GM18861 (cell line): ENCODE measurements around the gene NXPH2.
"Not testable (repeated sequence)": the region's sequence is repeated elsewhere in the genome, so short reads cannot be mapped to it uniquely, and the experiment has no call there.

ENCODE experiments used
- ATAC-seq: cut with Tn5 transposase; IDR thresholded peaks from one replicate; pipeline ENCODE4 v1.9.1; 2021; ENCODE audit not compliant: unreplicated experiment

Gene NXPH2

GRCh38 chr2:138712212-138712979 lies 67.8 kb downstream of the NXPH2 start:
- ATAC-seq: peak; percentile 94

GRCh38 chr2:138711812-138712211 lies 68.4 kb downstream of the NXPH2 start:
- peak; percentile 55 for ATAC-seq

DNA sequence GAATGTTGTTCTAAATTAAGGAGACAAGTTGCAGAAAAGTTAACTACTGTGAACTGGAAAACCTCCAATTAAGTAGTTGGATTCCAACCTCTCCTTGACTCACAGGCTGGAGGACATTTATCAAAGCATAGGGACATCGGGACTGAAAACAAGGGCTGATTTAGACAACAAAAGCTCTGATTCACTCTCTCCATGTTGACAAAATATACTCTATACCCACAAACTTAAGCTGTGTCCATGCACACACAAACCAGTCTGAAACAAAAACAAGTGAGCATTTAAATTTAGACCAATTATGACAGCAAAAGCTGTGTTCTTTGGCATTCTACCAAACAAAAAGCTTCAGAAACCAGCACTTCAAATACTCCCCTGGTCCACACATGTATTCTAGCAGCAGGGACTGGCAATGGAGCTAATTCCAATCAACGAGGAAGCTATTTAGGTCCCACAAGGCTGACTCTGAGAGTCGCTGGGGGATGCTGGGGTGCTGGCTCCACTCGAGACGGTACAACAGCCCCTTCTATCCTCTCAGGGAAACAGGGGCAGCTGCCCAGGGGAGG lies 71.4 kb downstream of the NXPH2 start:
- no peak for ATAC-seq

DNA sequence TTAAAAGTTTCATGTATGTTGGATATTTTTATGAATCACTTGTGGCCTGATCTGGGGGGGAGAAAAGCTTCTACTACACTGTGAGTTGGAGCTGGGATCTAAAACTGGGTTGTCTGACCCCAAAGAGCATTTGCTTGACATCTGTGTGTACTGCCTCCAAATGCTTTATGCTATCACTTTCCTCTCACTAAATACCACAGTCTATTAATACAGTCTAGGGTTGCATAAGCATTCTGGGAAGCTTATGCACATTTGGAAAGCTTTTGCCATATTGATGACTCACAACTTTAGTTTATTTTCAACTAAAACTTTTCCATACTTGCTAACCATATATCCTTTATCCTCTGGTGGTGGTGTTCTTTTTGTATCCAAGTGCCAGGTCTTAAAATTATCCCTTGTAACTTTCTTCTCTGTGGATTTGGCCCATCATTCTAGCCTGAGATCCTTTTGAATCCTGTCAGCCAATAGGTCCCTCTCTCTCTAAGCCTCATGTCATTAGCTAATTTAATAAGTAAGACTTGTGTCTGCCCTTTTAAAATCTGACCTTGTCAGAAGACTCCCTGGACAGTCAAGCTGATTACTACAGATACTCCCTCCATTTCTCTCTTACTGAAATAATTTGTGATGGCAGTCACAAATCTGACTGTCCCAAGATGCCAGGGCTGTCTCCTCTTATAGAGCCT lies 72.7 kb downstream of the NXPH2 start:
- no peak for ATAC-seq

- ATAC-seq: no peak
Observed at GRCh38 chr2:138703242-138703641, 76.9 kb downstream of the NXPH2 start.

DNA sequence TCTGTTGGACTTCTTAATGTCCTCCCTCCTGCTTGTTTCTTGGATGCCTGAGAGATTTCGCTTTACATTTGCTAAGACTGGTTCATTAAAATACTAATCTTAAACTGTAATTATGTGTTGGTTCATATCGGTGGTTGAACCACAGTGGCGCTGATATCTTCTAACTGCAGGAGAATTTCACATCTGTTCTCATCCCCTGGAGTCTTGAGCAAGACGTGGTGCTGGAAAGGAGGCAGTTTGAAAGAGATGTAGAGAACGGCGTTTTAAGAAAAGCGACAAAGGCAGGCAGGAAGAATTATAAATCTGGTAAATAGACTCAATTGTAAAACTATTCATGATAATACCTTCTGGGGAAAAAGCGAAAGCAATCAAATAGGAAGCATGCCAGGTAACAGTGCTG lies 79.5 kb downstream of the NXPH2 start:
- ATAC-seq: no peak

GRCh38 chr2:138699421-138699820 lies 80.8 kb downstream of the NXPH2 start:
- ATAC-seq: no peak

- no peak for ATAC-seq
Observed at GRCh38 chr2:138698428-138698827, 81.8 kb downstream of the NXPH2 start.

DNA sequence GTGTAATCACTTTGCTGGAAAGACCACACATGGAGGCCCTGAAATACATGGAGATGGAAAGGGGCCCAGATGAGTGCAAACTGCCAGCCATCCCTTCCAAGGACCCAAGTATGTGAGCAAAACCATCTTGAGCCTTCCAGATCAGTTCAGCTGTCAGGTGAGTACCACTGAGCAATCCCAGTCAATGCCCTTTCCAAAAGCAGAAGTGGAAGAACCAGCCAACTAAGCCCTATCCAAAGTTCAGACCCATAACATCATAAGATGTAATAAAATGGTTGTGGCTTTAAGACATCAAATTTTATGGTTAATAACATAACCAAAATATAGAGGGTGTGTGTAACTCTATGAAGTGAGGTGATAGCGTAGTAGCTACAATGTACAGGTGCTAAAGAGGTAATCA lies 88.5 kb downstream of the NXPH2 start:
- ATAC-seq: no peak

DNA sequence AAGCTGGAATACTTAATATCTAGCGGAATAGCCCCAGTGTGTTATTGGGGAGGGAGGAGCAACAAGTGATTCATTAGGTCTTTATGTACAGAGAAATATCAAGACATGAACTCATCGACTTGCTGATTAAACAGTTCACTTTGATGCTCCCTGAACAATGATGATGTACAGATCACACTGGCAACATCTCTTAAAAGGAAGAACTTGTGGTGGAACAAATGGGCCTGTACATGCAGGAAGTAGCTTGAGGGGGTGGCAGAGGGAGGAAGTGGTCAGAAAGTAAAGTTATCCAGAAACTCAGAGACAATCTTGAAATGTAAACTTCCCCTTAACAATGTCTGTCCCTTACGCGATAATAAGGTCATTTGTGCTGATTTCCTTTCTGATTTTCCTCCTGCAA lies 90.5 kb downstream of the NXPH2 start:
- peak; percentile 91 for ATAC-seq

- ATAC-seq: no peak
Observed at GRCh38 chr2:138682163-138682562, 98.0 kb downstream of the NXPH2 start.

GRCh38 chr2:138677221-138677620 lies 103.0 kb downstream of the NXPH2 start:
- no peak for ATAC-seq

- ATAC-seq: no peak
Observed at GRCh38 chr2:138676619-138677021, 103.6 kb downstream of the NXPH2 start.

DNA sequence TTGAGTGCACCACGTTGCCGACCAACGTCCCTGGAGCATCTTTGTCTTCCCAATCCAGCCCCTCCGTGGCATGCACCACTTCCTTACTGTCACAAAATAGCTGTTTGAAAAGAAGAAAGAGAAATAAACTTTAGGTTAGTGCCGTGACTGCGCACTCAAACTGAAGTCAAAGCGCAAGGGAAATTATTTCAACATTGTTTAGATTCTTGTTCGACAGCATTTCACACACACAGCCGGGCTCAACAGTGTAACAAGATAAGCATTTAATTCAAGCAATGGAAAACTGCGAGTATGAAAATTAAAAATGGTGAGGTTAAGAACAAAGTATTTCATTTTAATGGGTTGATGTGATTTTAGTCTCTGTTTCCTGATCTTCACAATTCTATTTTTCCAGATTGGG lies 108.6 kb downstream of the NXPH2 start:
- no peak for ATAC-seq

- ATAC-seq: no peak
Observed at GRCh38 chr2:138670734-138671133, 109.5 kb downstream of the NXPH2 start.

- ATAC-seq: no peak
Observed at GRCh38 chr2:138665937-138666336, 114.3 kb downstream of the NXPH2 start.

DNA sequence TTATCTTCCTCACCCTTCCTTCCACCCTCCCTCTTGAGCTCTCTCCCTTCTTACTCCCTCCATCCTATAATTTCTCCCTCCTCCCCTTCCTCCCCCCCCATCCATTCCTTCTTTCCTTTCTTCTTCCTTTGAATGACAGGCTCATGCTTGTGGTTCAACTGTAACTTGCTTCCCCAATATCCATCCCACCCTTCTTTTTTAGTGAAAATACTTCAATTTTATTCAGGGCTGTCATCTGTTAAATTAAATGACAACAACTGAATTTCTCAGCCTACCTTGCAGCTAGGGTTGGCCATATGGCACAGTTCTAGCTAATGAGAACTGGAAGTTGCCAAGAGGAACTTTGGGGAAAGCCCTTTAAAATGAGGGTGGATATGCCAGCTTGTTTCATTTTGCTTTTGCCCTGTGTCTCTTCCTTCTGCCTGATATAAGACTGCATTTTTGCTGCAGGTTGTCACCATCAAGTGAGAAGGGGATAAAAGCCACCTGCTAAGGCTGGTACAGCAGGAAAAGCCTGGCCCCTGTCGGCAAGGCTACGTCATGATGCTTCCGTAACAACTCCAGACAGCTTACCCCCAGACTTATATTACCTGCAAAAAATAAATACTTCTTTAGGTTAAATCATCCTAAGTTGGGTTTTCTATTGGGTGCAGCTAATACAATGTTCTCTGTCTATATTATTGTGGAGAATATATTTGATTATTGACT lies 121.8 kb downstream of the NXPH2 start:
- no peak for ATAC-seq

- ATAC-seq: no peak
Observed at GRCh38 chr2:138654146-138654545, 126.0 kb downstream of the NXPH2 start.

- no peak for ATAC-seq
Observed at GRCh38 chr2:138652378-138652777, 127.8 kb downstream of the NXPH2 start.

GRCh38 chr2:138649571-138649970 lies 130.6 kb downstream of the NXPH2 start:
- no peak for ATAC-seq

- no peak for ATAC-seq
Observed at GRCh38 chr2:138648606-138649005, 131.6 kb downstream of the NXPH2 start.

- ATAC-seq: not testable (repeated sequence)
Observed at GRCh38 chr2:138644776-138645175, 135.4 kb downstream of the NXPH2 start.
